ENCODE measurements around the gene OSBPL10. TPM values are rescaled to one million over a fixed set of nuclear protein-coding genes. Genes with fewer than 3 reads are reported as not detected.

Gene OSBPL10
- total and polyA plus RNA-seq, 2 of the 8 experiments (the other 6 are each of a cell fraction or from before 2014, with no cell fraction given), result 26.2 to 86.7 TPM

DNA sequence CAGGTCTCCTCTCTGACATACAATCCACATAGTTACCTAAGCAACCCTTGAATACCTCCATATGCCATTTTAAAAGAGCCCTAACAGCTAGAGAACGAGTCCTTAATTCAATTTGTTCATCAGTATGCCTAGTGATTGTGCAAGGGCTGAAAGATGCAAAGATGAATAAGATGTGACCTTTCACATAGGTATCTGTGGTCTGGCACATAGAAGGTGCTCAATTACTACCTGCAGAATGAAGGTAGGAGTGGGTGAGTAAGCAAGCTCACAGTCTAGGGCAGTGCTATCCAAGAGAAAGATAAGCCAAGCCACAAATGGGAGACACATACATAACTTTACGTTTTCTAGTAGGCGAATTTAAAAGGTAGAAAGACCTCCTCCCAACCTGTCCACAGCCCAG, 157.9 kb downstream of the OSBPL10 start (continued):
- TF ChIP-seq, protein P1, sequence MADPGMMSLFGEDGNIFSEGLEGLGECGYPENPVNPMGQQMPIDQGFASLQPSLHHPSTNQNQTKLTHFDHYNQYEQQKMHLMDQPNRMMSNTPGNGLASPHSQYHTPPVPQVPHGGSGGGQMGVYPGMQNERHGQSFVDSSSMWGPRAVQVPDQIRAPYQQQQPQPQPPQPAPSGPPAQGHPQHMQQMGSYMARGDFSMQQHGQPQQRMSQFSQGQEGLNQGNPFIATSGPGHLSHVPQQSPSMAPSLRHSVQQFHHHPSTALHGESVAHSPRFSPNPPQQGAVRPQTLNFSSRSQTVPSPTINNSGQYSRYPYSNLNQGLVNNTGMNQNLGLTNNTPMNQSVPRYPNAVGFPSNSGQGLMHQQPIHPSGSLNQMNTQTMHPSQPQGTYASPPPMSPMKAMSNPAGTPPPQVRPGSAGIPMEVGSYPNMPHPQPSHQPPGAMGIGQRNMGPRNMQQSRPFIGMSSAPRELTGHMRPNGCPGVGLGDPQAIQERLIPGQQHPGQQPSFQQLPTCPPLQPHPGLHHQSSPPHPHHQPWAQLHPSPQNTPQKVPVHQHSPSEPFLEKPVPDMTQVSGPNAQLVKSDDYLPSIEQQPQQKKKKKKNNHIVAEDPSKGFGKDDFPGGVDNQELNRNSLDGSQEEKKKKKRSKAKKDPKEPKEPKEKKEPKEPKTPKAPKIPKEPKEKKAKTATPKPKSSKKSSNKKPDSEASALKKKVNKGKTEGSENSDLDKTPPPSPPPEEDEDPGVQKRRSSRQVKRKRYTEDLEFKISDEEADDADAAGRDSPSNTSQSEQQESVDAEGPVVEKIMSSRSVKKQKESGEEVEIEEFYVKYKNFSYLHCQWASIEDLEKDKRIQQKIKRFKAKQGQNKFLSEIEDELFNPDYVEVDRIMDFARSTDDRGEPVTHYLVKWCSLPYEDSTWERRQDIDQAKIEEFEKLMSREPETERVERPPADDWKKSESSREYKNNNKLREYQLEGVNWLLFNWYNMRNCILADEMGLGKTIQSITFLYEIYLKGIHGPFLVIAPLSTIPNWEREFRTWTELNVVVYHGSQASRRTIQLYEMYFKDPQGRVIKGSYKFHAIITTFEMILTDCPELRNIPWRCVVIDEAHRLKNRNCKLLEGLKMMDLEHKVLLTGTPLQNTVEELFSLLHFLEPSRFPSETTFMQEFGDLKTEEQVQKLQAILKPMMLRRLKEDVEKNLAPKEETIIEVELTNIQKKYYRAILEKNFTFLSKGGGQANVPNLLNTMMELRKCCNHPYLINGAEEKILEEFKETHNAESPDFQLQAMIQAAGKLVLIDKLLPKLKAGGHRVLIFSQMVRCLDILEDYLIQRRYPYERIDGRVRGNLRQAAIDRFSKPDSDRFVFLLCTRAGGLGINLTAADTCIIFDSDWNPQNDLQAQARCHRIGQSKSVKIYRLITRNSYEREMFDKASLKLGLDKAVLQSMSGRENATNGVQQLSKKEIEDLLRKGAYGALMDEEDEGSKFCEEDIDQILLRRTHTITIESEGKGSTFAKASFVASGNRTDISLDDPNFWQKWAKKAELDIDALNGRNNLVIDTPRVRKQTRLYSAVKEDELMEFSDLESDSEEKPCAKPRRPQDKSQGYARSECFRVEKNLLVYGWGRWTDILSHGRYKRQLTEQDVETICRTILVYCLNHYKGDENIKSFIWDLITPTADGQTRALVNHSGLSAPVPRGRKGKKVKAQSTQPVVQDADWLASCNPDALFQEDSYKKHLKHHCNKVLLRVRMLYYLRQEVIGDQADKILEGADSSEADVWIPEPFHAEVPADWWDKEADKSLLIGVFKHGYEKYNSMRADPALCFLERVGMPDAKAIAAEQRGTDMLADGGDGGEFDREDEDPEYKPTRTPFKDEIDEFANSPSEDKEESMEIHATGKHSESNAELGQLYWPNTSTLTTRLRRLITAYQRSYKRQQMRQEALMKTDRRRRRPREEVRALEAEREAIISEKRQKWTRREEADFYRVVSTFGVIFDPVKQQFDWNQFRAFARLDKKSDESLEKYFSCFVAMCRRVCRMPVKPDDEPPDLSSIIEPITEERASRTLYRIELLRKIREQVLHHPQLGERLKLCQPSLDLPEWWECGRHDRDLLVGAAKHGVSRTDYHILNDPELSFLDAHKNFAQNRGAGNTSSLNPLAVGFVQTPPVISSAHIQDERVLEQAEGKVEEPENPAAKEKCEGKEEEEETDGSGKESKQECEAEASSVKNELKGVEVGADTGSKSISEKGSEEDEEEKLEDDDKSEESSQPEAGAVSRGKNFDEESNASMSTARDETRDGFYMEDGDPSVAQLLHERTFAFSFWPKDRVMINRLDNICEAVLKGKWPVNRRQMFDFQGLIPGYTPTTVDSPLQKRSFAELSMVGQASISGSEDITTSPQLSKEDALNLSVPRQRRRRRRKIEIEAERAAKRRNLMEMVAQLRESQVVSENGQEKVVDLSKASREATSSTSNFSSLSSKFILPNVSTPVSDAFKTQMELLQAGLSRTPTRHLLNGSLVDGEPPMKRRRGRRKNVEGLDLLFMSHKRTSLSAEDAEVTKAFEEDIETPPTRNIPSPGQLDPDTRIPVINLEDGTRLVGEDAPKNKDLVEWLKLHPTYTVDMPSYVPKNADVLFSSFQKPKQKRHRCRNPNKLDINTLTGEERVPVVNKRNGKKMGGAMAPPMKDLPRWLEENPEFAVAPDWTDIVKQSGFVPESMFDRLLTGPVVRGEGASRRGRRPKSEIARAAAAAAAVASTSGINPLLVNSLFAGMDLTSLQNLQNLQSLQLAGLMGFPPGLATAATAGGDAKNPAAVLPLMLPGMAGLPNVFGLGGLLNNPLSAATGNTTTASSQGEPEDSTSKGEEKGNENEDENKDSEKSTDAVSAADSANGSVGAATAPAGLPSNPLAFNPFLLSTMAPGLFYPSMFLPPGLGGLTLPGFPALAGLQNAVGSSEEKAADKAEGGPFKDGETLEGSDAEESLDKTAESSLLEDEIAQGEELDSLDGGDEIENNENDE (IDR thresholded peaks at IDR 0.05; ENCODE audit: insufficient replicate concordance, low read length), result no peak
- TF ChIP-seq POU5F1 (IDR thresholded peaks at IDR 0.05; ENCODE audit: low read depth, low read length) (no peak), SP4 (IDR thresholded peaks at IDR 0.05; ENCODE audit: low read length) (no peak)
